K562 (cell line): ENCODE results near the gene KAT2B. TPM values are rescaled to one million over a fixed set of nuclear protein-coding genes. Genes with fewer than 3 reads are reported as not detected.

Source experiments
- ATAC-seq: fragments of 200-7000 bp; cut with Tn5 transposase; 3 replicates; pipeline ENCODE4 v1.9.1; 2020; ENCODE audit warnings: moderate library complexity
- BruUV-seq: library from RNA; stranded (reverse); fragments of 400-500 nt; replicated peaks from 2 replicates; lab custom pipeline; 2021; lab: Mats Ljungman, UMichigan
- CTCF ChIA-PET: fragments of 300-600 bp; formaldehyde crosslinking; extraction: SDS; loops from one replicate; lab custom pipeline; 2021; ENCODE audit warnings: low intra/inter-chr PET ratio; lab: Yijun Ruan, JAX
- POLR2A ChIA-PET: fragments of 300-600, 350-650 bp; sonication (Branson Sonifier 250); formaldehyde crosslinking; extraction: SDS; loops from one replicate; lab custom pipeline; 2021; ENCODE audit warnings: antibody characterized with exemption, inconsistent platforms; lab: Yijun Ruan, JAX
- DNase-seq, 4 experiments: peaks; one replicate each; pipeline versions ENCODE4 v3.0.0 to v3.0.0-alpha.2; 2011 to 2018; ENCODE audit warnings: low spot score in 3 of 4, mixed read lengths in 3 of 4; ENCODE audit errors: extremely low read depth in 1 of 4
- FAIRE-seq: peaks from 2 replicates; lab custom pipeline; 2011; peaks lifted over from hg19 to GRCh38; lab: Jason Lieb, UNC
- H2AFZ ChIP-seq: 2 replicates; pipeline ENCODE4 v1.6.0; 2011; ENCODE audit warnings: low read depth, low read length, control low read depth, inconsistent platforms
- H3K27ac ChIP-seq: fragments of 200-600 bp; 3 replicates; pipeline ENCODE4 v1.8.0; 2011; ENCODE audit warnings: low read depth, mild to moderate bottlenecking, control low read depth, inconsistent platforms, low read length, moderate library complexity, mixed read lengths; ENCODE audit errors: extremely low read depth
- H3K27me3 ChIP-seq, 2 experiments: fragments of 300-600 bp in 1 of 2; 2 replicates in 1 of 2; 3 replicates in 1 of 2; pipeline versions ENCODE4 v1.6.0 to v1.8.0; 2011; ENCODE audit warnings: inconsistent platforms in 2 of 2, low read length in 2 of 2, mild to moderate bottlenecking in 1 of 2, mixed read lengths in 1 of 2, moderate library complexity in 1 of 2; ENCODE audit not compliant: control insufficient read depth in 2 of 2, insufficient read depth in 2 of 2
- H3K36me3 ChIP-seq: fragments of 300-600 bp; 3 replicates; pipeline ENCODE4 v1.8.0; 2011; ENCODE audit warnings: mild to moderate bottlenecking, low read length, inconsistent platforms; ENCODE audit not compliant: control insufficient read depth, insufficient read depth
- H3K4me1 ChIP-seq, 2 experiments: fragments of 200-600 bp in 1 of 2; replicated peaks in 1 of 2; 2 replicates in 1 of 2; 3 replicates in 1 of 2; pipeline versions ENCODE4 v1.5.1 to v1.8.0; 2011; ENCODE audit warnings: inconsistent platforms in 2 of 2, low read length in 2 of 2, mild to moderate bottlenecking in 1 of 2, mixed read lengths in 1 of 2, moderate library complexity in 1 of 2; ENCODE audit not compliant: control insufficient read depth in 2 of 2, insufficient read depth in 2 of 2
- H3K4me2 ChIP-seq: 2 replicates; pipeline ENCODE4 v1.6.1; 2011; ENCODE audit warnings: low read length, control low read depth, inconsistent platforms, mixed read lengths; ENCODE audit not compliant: insufficient read depth
- H3K4me3 ChIP-seq: fragments of 200-600 bp; sonication (generic), shearing (Covaris generic); 2 replicates; pipeline ENCODE4 v1.5.1; 2016; ENCODE audit warnings: control low read depth, inconsistent platforms
- H3K79me2 ChIP-seq: fragments of 200-600 bp; 3 replicates; pipeline ENCODE4 v1.8.0; 2011; ENCODE audit warnings: low read length, inconsistent platforms; ENCODE audit not compliant: control insufficient read depth, insufficient read depth
- H3K9ac ChIP-seq, 2 experiments: 2 replicates each; pipeline versions ENCODE4 v1.6.0 to v1.6.1; 2011; ENCODE audit warnings: low read depth in 2 of 2, low read length in 2 of 2, control low read depth in 1 of 2, inconsistent platforms in 1 of 2, mild to moderate bottlenecking in 1 of 2, mixed read lengths in 1 of 2; ENCODE audit not compliant: insufficient read depth in 1 of 2
- H3K9me1 ChIP-seq: one replicate; pipeline ENCODE4 v1.6.0; 2011; ENCODE audit warnings: inconsistent platforms, mild to moderate bottlenecking, low read length, moderate library complexity; ENCODE audit not compliant: control insufficient read depth, insufficient read depth
- H3K9me3 ChIP-seq: replicated peaks from 2 replicates; pipeline ENCODE4 v1.5.1; 2011; ENCODE audit warnings: low read depth, low read length, inconsistent platforms; ENCODE audit not compliant: control insufficient read depth, insufficient read depth
- H4K20me1 ChIP-seq: replicated peaks from 2 replicates; pipeline ENCODE4 v1.6.1; 2011; ENCODE audit warnings: low read length, inconsistent platforms, mixed read lengths; ENCODE audit not compliant: control insufficient read depth, insufficient read depth
- BRF2 ChIP-seq: IDR thresholded peaks from 3 replicates; pipeline ENCODE4 v1.6.1; 2011; ENCODE audit warnings: borderline replicate concordance, mild to moderate bottlenecking; ENCODE audit not compliant: insufficient read length, insufficient read depth
- EGR1 ChIP-seq: fragments of 450-650 bp; conservative IDR thresholded peaks from 2 replicates; pipeline ENCODE4 v1.6.1; 2017; ENCODE audit warnings: mild to moderate bottlenecking
- FOXJ2 ChIP-seq: fragments of 200-800 bp; sonication (Bioruptor generic); IDR thresholded peaks from 2 replicates; pipeline ENCODE4 v1.6.1; 2016; ENCODE audit warnings: missing genetic modification characterization, missing compliant biosample characterization
- HDAC1 ChIP-seq, 2 experiments: fragments of 450-650 bp; IDR thresholded peaks; 2 replicates each; pipeline ENCODE4 v1.6.1; 2016 to 2017; ENCODE audit warnings: inconsistent platforms in 1 of 2, mild to moderate bottlenecking in 1 of 2, moderate library complexity in 1 of 2
- IRF9 ChIP-seq: fragments of 450-650 bp; IDR thresholded peaks from 2 replicates; pipeline ENCODE4 v1.6.1; 2016; ENCODE audit warnings: missing biosample characterization, missing genetic modification characterization
- KLF13 ChIP-seq: fragments of 450-650 bp; IDR thresholded peaks from 2 replicates; pipeline ENCODE4 v1.6.1; 2016; ENCODE audit warnings: missing genetic modification characterization, low read depth, mild to moderate bottlenecking, missing compliant biosample characterization, moderate library complexity, borderline replicate concordance
- MEF2D ChIP-seq: conservative IDR thresholded peaks from 2 replicates; pipeline ENCODE4 v1.6.1; 2016; ENCODE audit warnings: low read depth, missing genetic modification characterization, missing compliant biosample characterization
- MITF ChIP-seq: IDR thresholded peaks from 2 replicates; pipeline ENCODE4 v1.6.1; 2014; ENCODE audit warnings: antibody characterized with exemption
- RB1 ChIP-seq: fragments of 450-650 bp; IDR thresholded peaks from 2 replicates; pipeline ENCODE4 v1.6.1; 2017; ENCODE audit warnings: low read depth, mild to moderate bottlenecking
- SIN3A ChIP-seq, 2 experiments: fragments of 150-350 bp in 1 of 2; IDR thresholded peaks; 2 replicates each; pipeline ENCODE4 v1.6.1; 2011 to 2016; ENCODE audit warnings: borderline replicate concordance in 2 of 2, low read depth in 2 of 2, low read length in 2 of 2, mild to moderate bottlenecking in 2 of 2, moderate library complexity in 2 of 2; ENCODE audit not compliant: control insufficient read depth in 1 of 2
- USF2 ChIP-seq: sonication (generic); formaldehyde crosslinking; IDR thresholded peaks from 2 replicates; pipeline ENCODE4 v1.5.0; 2020; ENCODE audit warnings: missing genetic modification reagents
- ZNF507 ChIP-seq: conservative IDR thresholded peaks from 2 replicates; pipeline ENCODE4 v1.6.1; 2017; ENCODE audit warnings: missing genetic modification characterization, missing compliant biosample characterization
- ZNF644 ChIP-seq: fragments of 200-800 bp; sonication (Bioruptor generic); IDR thresholded peaks from 2 replicates; pipeline ENCODE4 v1.6.1; 2016; ENCODE audit warnings: low read depth, missing genetic modification characterization, missing compliant biosample characterization
- ZNF699 ChIP-seq: fragments of 250-450 bp; sonication (Bioruptor Pico); IDR thresholded peaks from 2 replicates; pipeline ENCODE4 v1.8.0; 2021; ENCODE audit warnings: mild to moderate bottlenecking, moderate library complexity; ENCODE audit not compliant: insufficient replicate concordance
- WGBS: fragments of 100-300 bp; shearing (Covaris generic); methylation state at CpG from one replicate; pipeline ENCODE4 v1.1.6; 2016; ENCODE audit warnings: low coverage, mixed read lengths; ENCODE audit not compliant: insufficient coverage; ENCODE audit errors: missing lambda C conversion rate; 5-methylcytosine and 5-hydroxymethylcytosine counted together
- in situ Hi-C: fragments of 300-500 bp; cut with MboI; formaldehyde crosslinking; loops from 4 replicates; pipeline ENCODE4 v1.15.0; 2018; ENCODE audit warnings: inconsistent platforms, mixed read lengths
- intact Hi-C: fragments of 100-400 bp; cut with micrococcal nuclease; formaldehyde crosslinking; loops from 2 replicates; pipeline ENCODE4 v1.14.2; 2022
- polyA plus RNA-seq, 8 experiments: library from polyadenylated mRNA; depleted of rRNA in 4 of 8; stranded (reverse) in 5 of 8; unstranded in 3 of 8; fragments of >200 nt; fragmentation: Nextera tagmentation in 2 of 8; fragmentation: Illumina TruSeq in 1 of 8; extraction: Ambion mirVana in 2 of 8; extraction: Trizol in 1 of 8; gene quantifications; 2 replicates each; pipeline versions ENCODE4 v1.2.1 to v1.2.3, GENCODE V29; 2011 to 2014; ENCODE audit warnings: inconsistent platforms in 1 of 8, missing spikeins in 1 of 8
- total RNA-seq, 7 experiments: library from RNA; depleted of rRNA in 6 of 7; stranded (reverse); fragments of >200 nt in 6 of 7; fragmentation: Illumina TruSeq in 2 of 7; extraction: Trizol in 2 of 7; gene quantifications; 2 replicates each; pipeline versions ENCODE4 v1.2.1 to v1.2.3, GENCODE V29; 2011 to 2021; ENCODE audit warnings: low replicate concordance in 1 of 7

KAT2B gene
- total and polyA plus RNA-seq, 9 of the 15 experiments (the other 6 are each of a cell fraction or from before 2014, with no cell fraction given): 3.3 to 14.9 (median 12.2) TPM

GRCh38 chr3:20185331-20185678 is 145.1 kb downstream of the KAT2B start:
- Histone ChIP-seq H4K20me1 (no peaks in the 10 kb centered on the region), H3K79me2 (peaks cover 35% of the 10 kb centered on the region), H3K36me3 (peaks cover 31% of the 10 kb centered on the region), H2AFZ (peak overlapping the region; percentile 91), H3K4me2 (peak overlapping the region; percentile 89), H3K9me1 (no peaks in the 10 kb centered on the region), H3K9me3 (no peaks in the 10 kb centered on the region), H3K27ac (peak overlapping the region; percentile 94), H3K4me3 (peak overlapping the region; percentile 61), H3K27me3 (no peaks in the 10 kb centered on the region), H3K4me1 (peaks cover 0 to 8% of the 10 kb centered on the region in 2 experiments; a peak in 2 of 5 replicates), H3K9ac (peak overlapping the region; percentile 92 to 97)
- in situ Hi-C loops: no loop called here
- ATAC-seq (peak; percentile 54), FAIRE-seq (peak; percentile 56), DNase-seq (peak in 2 of 4 experiments; percentile 35 to 49)
- WGBS: 0% methylated on average over 12 of the region's 12 CpGs
- ChIA-PET POLR2A (interaction anchor here (0.6 to 1.8 kb wide), 7 partner anchors 9 to 297 kb away, joined by 3 to 11 read pairs (median 3); no protein-coding TSS in a partner anchor), CTCF (no interaction called here)
- no TSS peak for BruUV-seq
- intact Hi-C loops: loop anchor here (5.0 kb wide), 3 partner anchors 137 to 1038 kb away; partner anchors contain the start of gene KCNH8
- TF ChIP-seq ZNF507 (tag) (no peak), BRF2 (no peak), IRF9 (tag) (no peak), SIN3A (IDR thresholded peaks at IDR 0.05; ENCODE audit: borderline replicate concordance in 2 of 2, control insufficient read depth in 1 of 2, low read depth in 2 of 2, low read length in 2 of 2) (peak in 1 of 2 experiments; percentile 47; a peak in 1 of 4 replicates), RB1 (no peak), MITF (0 out of 2 replicates have a peak, but pooled peaks have one; percentile 20), KLF13 (no peak), ZNF699 (CRISPR knock-in tag) (no peak), USF2 (no peak), FOXJ2 (tag) (no peak), ZNF644 (tag) (no peak), EGR1 (no peak), MEF2D (tag) (no peak), HDAC1 (IDR thresholded peaks at IDR 0.05) (no peak)
